OCI-LY7 (cell line): ENCODE results near the gene GAB1. TPM values are rescaled to one million over a fixed set of nuclear protein-coding genes. Genes with fewer than 3 reads are reported as not detected.

ENCODE experiments used
- BruUV-seq: library from RNA; stranded (reverse); fragments of 400-500 nt; replicated peaks from 2 replicates; lab custom pipeline; 2021; lab: Mats Ljungman, UMichigan
- CTCF ChIA-PET: fragments of 300-600 bp; sonication (Branson Sonifier 250); formaldehyde crosslinking; loops from one replicate; lab custom pipeline; 2022; ENCODE audit warnings: antibody characterized with exemption; ENCODE audit not compliant: unreplicated experiment; lab: Charles Lee
- POLR2A ChIA-PET: fragments of 300-600 bp; sonication (Branson Sonifier 250); formaldehyde crosslinking; loops from one replicate; lab custom pipeline; 2022; ENCODE audit warnings: antibody characterized with exemption; lab: Charles Lee
- DNase-seq: peaks from one replicate; pipeline ENCODE4 v3.0.0-alpha.2; 2015; ENCODE audit warnings: low spot score
- H2AFZ ChIP-seq: fragments of 200-600 bp; sonication (generic), shearing (Covaris generic); 2 replicates; pipeline ENCODE4 v1.6.1; 2014; ENCODE audit warnings: mild to moderate bottlenecking, antibody characterized with exemption, low read length, moderate library complexity
- H3K27ac ChIP-seq: fragments of 200-600 bp; sonication (generic); 2 replicates; pipeline ENCODE4 v1.5.1; 2014; ENCODE audit warnings: mixed run types, low read depth, mild to moderate bottlenecking, moderate library complexity, low read length, inconsistent platforms; ENCODE audit not compliant: poor library complexity, severe bottlenecking
- H3K36me3 ChIP-seq: fragments of 200-600 bp; sonication (generic); 2 replicates; pipeline ENCODE4 v1.6.1; 2014; ENCODE audit warnings: mild to moderate bottlenecking, antibody characterized with exemption, low read length, moderate library complexity, mixed read lengths; ENCODE audit not compliant: insufficient read depth
- H3K4me1 ChIP-seq: fragments of 200-600 bp; sonication (generic); 2 replicates; pipeline ENCODE4 v1.5.1; 2014; ENCODE audit warnings: mild to moderate bottlenecking, low read length; ENCODE audit not compliant: insufficient read depth, poor library complexity, severe bottlenecking
- H3K4me2 ChIP-seq: fragments of 200-600 bp; sonication (generic); 2 replicates; pipeline ENCODE4 v1.6.1; 2014; ENCODE audit warnings: mild to moderate bottlenecking, low read length
- H3K4me3 ChIP-seq: fragments of 200-600 bp; sonication (generic); 2 replicates; pipeline ENCODE4 v1.5.1; 2014; ENCODE audit warnings: mild to moderate bottlenecking, low read depth, low read length; ENCODE audit not compliant: poor library complexity, severe bottlenecking
- H3K79me2 ChIP-seq: fragments of 200-600 bp; sonication (generic); 2 replicates; pipeline ENCODE4 v1.6.1; 2016; ENCODE audit warnings: low read depth, mild to moderate bottlenecking, low read length, moderate library complexity, mixed read lengths; ENCODE audit not compliant: insufficient read depth
- H3K9me2 ChIP-seq: fragments of 200-600 bp; sonication (generic); 2 replicates; pipeline ENCODE4 v1.6.1; 2016; ENCODE audit warnings: mild to moderate bottlenecking, low read length, mixed read lengths; ENCODE audit not compliant: insufficient read depth
- H3K9me3 ChIP-seq: fragments of 200-600 bp; sonication (generic); 2 replicates; pipeline ENCODE4 v1.6.1; 2014; ENCODE audit warnings: mild to moderate bottlenecking, mixed run types, low read length, mixed read lengths
- H4K20me1 ChIP-seq: fragments of 200-600 bp; sonication (generic); 2 replicates; pipeline ENCODE4 v1.6.1; 2014; ENCODE audit warnings: mild to moderate bottlenecking, antibody characterized with exemption, low read length, moderate library complexity, mixed read lengths; ENCODE audit not compliant: insufficient read depth
- EZH2phosphoT487 ChIP-seq: fragments of 200-600 bp; sonication (generic); IDR thresholded peaks from 2 replicates; pipeline ENCODE4 v1.6.1; 2018; ENCODE audit warnings: low read depth, borderline replicate concordance, mild to moderate bottlenecking, mixed run types, antibody characterized with exemption, low read length, moderate library complexity, mixed read lengths
- intact Hi-C: fragments of 100-400 bp; cut with micrococcal nuclease; formaldehyde crosslinking; loops from one replicate; pipeline ENCODE4 v1.10.0; 2022; ENCODE audit not compliant: unreplicated experiment
- total RNA-seq, 2 experiments: library from RNA; depleted of rRNA in 1 of 2; stranded (reverse); fragments of >200 nt in 1 of 2; shearing (Covaris generic) in 1 of 2; gene quantifications; 2 replicates each; pipeline ENCODE4 v1.2.3, GENCODE V29; 2014 to 2022
- TF ChIP-seq, protein P1 (sequence below): fragments of 200-600 bp; sonication (generic); conservative IDR thresholded peaks from 2 replicates; pipeline ENCODE4 v1.5.1; 2014; ENCODE audit warnings: mild to moderate bottlenecking, antibody characterized with exemption, low read length, moderate library complexity, mixed read lengths

GAB1 gene
- total RNA-seq, 2 experiments from 2014 or later = 42.6 to 99.3 TPM

DNA sequence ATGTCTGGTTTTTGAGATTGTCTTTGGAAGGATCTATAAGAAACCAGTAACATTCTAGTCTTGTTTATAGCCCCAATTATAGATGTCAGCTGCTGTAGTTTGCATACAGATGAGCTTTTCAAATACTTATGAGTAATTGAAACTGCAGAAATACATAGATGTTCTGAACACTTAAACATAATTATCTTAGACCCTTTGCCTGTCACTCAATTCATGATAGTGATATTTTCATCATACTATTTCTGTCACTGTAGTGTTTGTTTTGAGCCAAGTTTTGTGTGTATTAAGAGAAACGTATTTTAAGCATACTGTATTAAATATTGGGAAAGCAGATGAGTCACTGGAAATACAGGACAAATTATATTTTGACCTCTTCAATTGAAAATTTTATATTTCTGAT is 107.1 kb downstream of the GAB1 start:
- peaks cover 57% of the 10 kb centered on the region for H3K36me3 ChIP-seq
- DNase-seq = no peak
- CTCF ChIA-PET = no interaction called here
- no peaks in the 10 kb centered on the region for H4K20me1 ChIP-seq
- no peaks in the 10 kb centered on the region for H3K9me2 ChIP-seq
- intact Hi-C loops = no loop called here
- TF ChIP-seq, protein P1, sequence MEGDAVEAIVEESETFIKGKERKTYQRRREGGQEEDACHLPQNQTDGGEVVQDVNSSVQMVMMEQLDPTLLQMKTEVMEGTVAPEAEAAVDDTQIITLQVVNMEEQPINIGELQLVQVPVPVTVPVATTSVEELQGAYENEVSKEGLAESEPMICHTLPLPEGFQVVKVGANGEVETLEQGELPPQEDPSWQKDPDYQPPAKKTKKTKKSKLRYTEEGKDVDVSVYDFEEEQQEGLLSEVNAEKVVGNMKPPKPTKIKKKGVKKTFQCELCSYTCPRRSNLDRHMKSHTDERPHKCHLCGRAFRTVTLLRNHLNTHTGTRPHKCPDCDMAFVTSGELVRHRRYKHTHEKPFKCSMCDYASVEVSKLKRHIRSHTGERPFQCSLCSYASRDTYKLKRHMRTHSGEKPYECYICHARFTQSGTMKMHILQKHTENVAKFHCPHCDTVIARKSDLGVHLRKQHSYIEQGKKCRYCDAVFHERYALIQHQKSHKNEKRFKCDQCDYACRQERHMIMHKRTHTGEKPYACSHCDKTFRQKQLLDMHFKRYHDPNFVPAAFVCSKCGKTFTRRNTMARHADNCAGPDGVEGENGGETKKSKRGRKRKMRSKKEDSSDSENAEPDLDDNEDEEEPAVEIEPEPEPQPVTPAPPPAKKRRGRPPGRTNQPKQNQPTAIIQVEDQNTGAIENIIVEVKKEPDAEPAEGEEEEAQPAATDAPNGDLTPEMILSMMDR = no peak
- no peak for TF ChIP-seq EZH2phosphoT487
- POLR2A ChIA-PET = interaction anchor here (0.6 to 1.7 kb wide), 9 partner anchors 9 to 58 kb away, joined by 3 to 6 read pairs (median 4); no protein-coding TSS in a partner anchor
- H3K4me3 ChIP-seq = no peak overlapping the region
- no peak overlapping the region for H3K27ac ChIP-seq
- H3K9me3 ChIP-seq = no peaks in the 10 kb centered on the region; the same call in 1 of the 2 replicates
- no TSS peak for BruUV-seq
- 0 out of 2 replicates have a peak overlapping the region, but pooled peaks have one; percentile 4 for H3K4me2 ChIP-seq
- H2AFZ ChIP-seq = no peak overlapping the region
- peaks cover 31% of the 10 kb centered on the region for H3K4me1 ChIP-seq
- H3K79me2 ChIP-seq = peaks cover 7% of the 10 kb centered on the region; the same call in 1 of the 2 replicates

DNA sequence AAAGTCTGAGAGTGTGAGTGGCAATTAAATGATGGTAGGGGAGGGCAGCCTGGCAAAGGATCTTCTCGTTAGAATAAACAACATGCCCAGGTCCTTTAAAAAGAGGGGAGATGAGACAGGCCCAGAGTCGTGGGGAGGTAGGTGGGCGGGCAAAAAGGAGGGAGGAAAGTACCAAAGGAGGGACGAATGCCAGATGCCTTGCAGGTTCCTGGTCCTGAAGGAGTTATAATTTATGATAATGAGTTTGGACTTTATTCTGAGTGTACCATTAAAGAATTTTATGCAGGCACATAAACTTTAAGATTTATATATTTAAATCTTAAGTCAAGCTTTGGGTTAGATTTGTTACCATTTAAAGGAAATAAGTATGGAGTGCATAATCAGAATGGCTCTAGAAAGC is 114.5 kb downstream of the GAB1 start:
- no peak overlapping the region for H3K4me2 ChIP-seq
- intact Hi-C loops = no loop called here
- no peak for DNase-seq
- H3K79me2 ChIP-seq = peaks cover 8% of the 10 kb centered on the region; the same call in 1 of the 2 replicates
- no peaks in the 10 kb centered on the region for H3K9me3 ChIP-seq
- H3K4me3 ChIP-seq = no peak overlapping the region
- TF ChIP-seq, protein P1 = no peak
- no peak for TF ChIP-seq EZH2phosphoT487
- no peak overlapping the region for H3K27ac ChIP-seq
- H3K9me2 ChIP-seq = no peaks in the 10 kb centered on the region
- H3K4me1 ChIP-seq = no peaks in the 10 kb centered on the region
- ChIA-PET POLR2A (interaction anchor here (0.6 to 0.7 kb wide), 3 partner anchors 15 to 51 kb away, joined by 3 to 4 read pairs (median 3); no protein-coding TSS in a partner anchor), CTCF (no interaction called here)
- no peak overlapping the region for H2AFZ ChIP-seq
- H4K20me1 ChIP-seq = no peaks in the 10 kb centered on the region
- BruUV-seq = no TSS peak
- H3K36me3 ChIP-seq = peaks cover 61% of the 10 kb centered on the region

DNA sequence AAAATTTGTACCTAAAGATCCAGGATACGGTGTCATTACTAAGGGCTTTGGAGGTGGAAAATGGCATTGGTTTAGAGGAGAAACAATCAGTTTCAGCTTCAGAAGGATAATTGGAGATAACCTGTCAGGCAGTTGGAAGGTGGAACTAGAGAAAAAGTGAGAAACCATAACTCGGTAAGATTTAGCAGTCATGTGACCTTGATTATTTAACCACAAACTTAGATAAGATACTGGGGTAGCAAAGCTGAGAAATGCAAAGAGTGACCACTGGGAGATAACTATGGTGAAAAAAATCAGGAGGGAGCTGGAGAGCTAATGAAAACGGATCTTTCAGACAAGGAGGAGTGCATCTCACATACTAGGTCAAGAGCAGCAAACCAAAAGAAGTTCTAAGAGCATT is 118.5 kb downstream of the GAB1 start:
- Histone ChIP-seq H3K4me3 (no peak overlapping the region), H3K27ac (no peak overlapping the region), H3K9me2 (no peaks in the 10 kb centered on the region), H3K4me1 (no peaks in the 10 kb centered on the region), H3K4me2 (no peak overlapping the region), H3K36me3 (peaks cover 79% of the 10 kb centered on the region), H4K20me1 (no peaks in the 10 kb centered on the region), H3K9me3 (no peaks in the 10 kb centered on the region), H2AFZ (no peak overlapping the region), H3K79me2 (0 out of 2 replicates have a peak, but pooled peaks cover 2% of the 10 kb centered on the region)
- intact Hi-C loops = no loop called here
- no peak for DNase-seq
- CTCF ChIA-PET = no interaction called here
- BruUV-seq = no TSS peak
- POLR2A ChIA-PET = interaction anchor here (0.6 to 1.8 kb wide), 10 partner anchors 13 to 37 kb away, joined by 3 to 6 read pairs (median 4); no protein-coding TSS in a partner anchor
- TF ChIP-seq, protein P1 = no peak
- TF ChIP-seq EZH2phosphoT487 = no peak
